ENCODE data around the gene COL27A1. TPM values are rescaled to one million over a fixed set of nuclear protein-coding genes. Genes with fewer than 3 reads are reported as not detected.

Gene COL27A1
- total and polyA plus RNA-seq, 2 donors, result 12.6 to 24.0 TPM

DNA sequence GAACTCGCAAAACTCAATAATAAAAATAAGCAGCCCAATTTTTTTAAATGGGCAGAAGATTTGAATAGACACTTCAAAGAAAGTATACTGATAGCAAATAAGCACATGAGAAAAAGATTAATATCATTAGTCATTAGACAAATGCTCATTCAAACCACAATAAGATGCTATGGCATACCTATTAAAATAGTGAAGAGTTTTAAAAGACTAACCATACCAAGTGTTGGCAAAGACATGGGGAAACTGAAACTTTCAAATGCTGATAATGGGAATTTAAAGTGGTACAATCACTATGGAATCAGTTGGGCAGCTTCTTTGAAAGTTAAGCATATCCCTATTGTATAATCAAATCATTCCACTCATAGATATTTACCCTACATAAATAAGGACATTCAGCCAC is 141.0 kb downstream of the COL27A1 start:
- Histone ChIP-seq H3K9me3 (ENCODE audit: control insufficient read depth in 2 of 2, insufficient read depth in 1 of 2, low read length in 1 of 2) (no peaks in the 10 kb centered on the region), H3K36me3 (ENCODE audit: control insufficient read depth in 2 of 2, insufficient read depth in 2 of 2, low read length in 1 of 2) (no peaks in the 10 kb centered on the region), H3K27ac (ENCODE audit: low read depth in 1 of 2, low read length in 1 of 2) (no peak overlapping the region), H3K4me3 (ENCODE audit: low read length in 2 of 2) (no peak overlapping the region), H3K4me1 (ENCODE audit: control insufficient read depth in 2 of 2, insufficient read depth in 2 of 2, low read length in 2 of 2) (no peaks in the 10 kb centered on the region), H3K27me3 (ENCODE audit: control insufficient read depth in 2 of 2, insufficient read depth in 1 of 2, low read length in 1 of 2) (peaks cover 0 to 2% of the 10 kb centered on the region in 2 donors)
- 99% methylated on average over 1 of the region's 1 CpG for WGBS
- no peak for DNase-seq (ENCODE audit: low read depth in 6 of 9, low spot score in 9 of 9)

- Histone ChIP-seq H3K4me3 (ENCODE audit: low read length in 2 of 2) (no peak overlapping the region), H3K27ac (ENCODE audit: low read depth in 1 of 2, low read length in 1 of 2) (no peak overlapping the region), H3K36me3 (ENCODE audit: control insufficient read depth in 2 of 2, insufficient read depth in 2 of 2, low read length in 1 of 2) (no peaks in the 10 kb centered on the region), H3K9me3 (ENCODE audit: control insufficient read depth in 2 of 2, insufficient read depth in 1 of 2, low read length in 1 of 2) (no peaks in the 10 kb centered on the region), H3K27me3 (ENCODE audit: control insufficient read depth in 2 of 2, insufficient read depth in 1 of 2, low read length in 1 of 2) (no peaks in the 10 kb centered on the region), H3K4me1 (ENCODE audit: control insufficient read depth in 2 of 2, insufficient read depth in 2 of 2, low read length in 2 of 2) (no peaks in the 10 kb centered on the region)
- no peak for DNase-seq (ENCODE audit: low read depth in 6 of 9, low spot score in 9 of 9)
- 96% methylated on average over 15 of the region's 15 CpGs for WGBS
Observed at GRCh38 chr9:114299286-114300152, 144.2 kb downstream of the COL27A1 start.

- Histone ChIP-seq H3K36me3 (ENCODE audit: control insufficient read depth in 2 of 2, insufficient read depth in 2 of 2, low read length in 1 of 2) (no peaks in the 10 kb centered on the region), H3K4me1 (ENCODE audit: control insufficient read depth in 2 of 2, insufficient read depth in 2 of 2, low read length in 2 of 2) (no peaks in the 10 kb centered on the region), H3K9me3 (ENCODE audit: control insufficient read depth in 2 of 2, insufficient read depth in 1 of 2, low read length in 1 of 2) (no peaks in the 10 kb centered on the region), H3K27ac (ENCODE audit: low read depth in 1 of 2, low read length in 1 of 2) (no peak overlapping the region), H3K4me3 (ENCODE audit: low read length in 2 of 2) (no peak overlapping the region), H3K27me3 (ENCODE audit: control insufficient read depth in 2 of 2, insufficient read depth in 1 of 2, low read length in 1 of 2) (no peaks in the 10 kb centered on the region)
- DNase-seq (ENCODE audit: low read depth in 6 of 9, low spot score in 9 of 9), result no peak
- WGBS, result 98% methylated on average over 4 of the region's 4 CpGs
Observed at GRCh38 chr9:114300153-114300845, 145.0 kb downstream of the COL27A1 start.

DNA sequence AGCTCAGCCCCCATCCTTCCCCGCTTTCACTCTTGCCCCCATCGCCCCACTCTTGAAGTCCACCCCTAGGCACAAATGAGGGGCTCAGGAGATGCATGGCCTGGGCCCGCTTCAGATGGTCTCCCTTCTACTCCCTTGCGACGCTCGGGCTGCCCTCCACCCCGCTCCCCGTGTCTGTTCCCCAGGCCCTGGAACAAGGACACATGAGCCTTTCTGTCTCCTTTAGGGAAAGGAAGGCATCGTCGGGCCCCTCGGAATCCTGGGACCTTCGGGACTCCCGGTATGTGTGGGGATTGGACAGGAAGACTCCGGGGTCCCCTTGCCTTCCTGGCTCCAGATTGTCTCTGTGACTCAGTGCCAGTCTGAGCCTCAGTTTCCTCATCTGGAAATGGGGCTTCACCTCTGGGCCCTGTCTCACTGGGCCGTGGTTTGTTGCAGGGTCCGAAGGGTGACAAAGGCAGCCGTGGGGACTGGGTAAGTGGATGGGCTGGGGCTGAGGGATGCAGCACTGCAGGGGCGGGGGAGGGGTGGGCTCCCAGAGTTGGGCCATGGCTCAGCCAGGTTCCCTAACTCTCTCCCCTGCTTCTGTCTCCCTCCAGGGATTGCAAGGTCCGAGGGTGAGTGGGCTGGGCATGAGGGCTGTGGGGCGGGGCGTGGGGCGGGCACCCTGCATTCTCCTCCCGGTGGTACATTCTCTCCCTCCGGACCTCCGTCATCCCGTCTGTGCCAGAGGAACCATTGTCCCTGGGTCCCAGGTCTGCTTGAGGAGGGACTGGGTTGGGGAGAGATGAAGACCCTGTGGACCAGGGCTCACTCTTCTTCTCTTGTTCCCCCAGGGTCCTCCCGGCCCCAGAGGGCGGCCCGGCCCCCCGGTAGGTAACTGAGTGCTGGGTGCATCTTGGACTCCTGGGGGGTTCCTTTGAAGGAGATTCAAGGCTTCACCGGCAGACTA is 145.8 kb downstream of the COL27A1 start:
- WGBS, result 97% methylated on average over 31 of the region's 31 CpGs
- no peaks in the 10 kb centered on the region for H3K36me3 ChIP-seq (ENCODE audit: control insufficient read depth in 2 of 2, insufficient read depth in 2 of 2, low read length in 1 of 2)
- DNase-seq (ENCODE audit: low read depth in 6 of 9, low spot score in 9 of 9), result no peak

GRCh38 chr9:114301798-114302565 is 146.6 kb downstream of the COL27A1 start:
- no peaks in the 10 kb centered on the region for H3K36me3 ChIP-seq (ENCODE audit: control insufficient read depth in 2 of 2, insufficient read depth in 2 of 2, low read length in 1 of 2)
- H3K4me3 ChIP-seq (ENCODE audit: low read length in 2 of 2), result no peak overlapping the region
- DNase-seq (ENCODE audit: low read depth in 6 of 9, low spot score in 9 of 9), result no peak
- no peaks in the 10 kb centered on the region for H3K9me3 ChIP-seq (ENCODE audit: control insufficient read depth in 2 of 2, insufficient read depth in 1 of 2, low read length in 1 of 2)
- no peaks in the 10 kb centered on the region for H3K27me3 ChIP-seq (ENCODE audit: control insufficient read depth in 2 of 2, insufficient read depth in 1 of 2, low read length in 1 of 2)
- H3K27ac ChIP-seq (ENCODE audit: low read depth in 1 of 2, low read length in 1 of 2), result no peak overlapping the region
- no peaks in the 10 kb centered on the region for H3K4me1 ChIP-seq (ENCODE audit: control insufficient read depth in 2 of 2, insufficient read depth in 2 of 2, low read length in 2 of 2)
- 88% methylated on average over 15 of the region's 15 CpGs for WGBS

More for the DNA sequence above, 145.8 kb downstream of the COL27A1 start:
- Histone ChIP-seq H3K4me3 (ENCODE audit: low read length in 2 of 2) (no peak overlapping the region), H3K27me3 (ENCODE audit: control insufficient read depth in 2 of 2, insufficient read depth in 1 of 2, low read length in 1 of 2) (no peaks in the 10 kb centered on the region), H3K27ac (ENCODE audit: low read depth in 1 of 2, low read length in 1 of 2) (no peak overlapping the region), H3K4me1 (ENCODE audit: control insufficient read depth in 2 of 2, insufficient read depth in 2 of 2, low read length in 2 of 2) (no peaks in the 10 kb centered on the region), H3K9me3 (ENCODE audit: control insufficient read depth in 2 of 2, insufficient read depth in 1 of 2, low read length in 1 of 2) (no peaks in the 10 kb centered on the region)

GRCh38 chr9:114302727-114303126 is 147.4 kb downstream of the COL27A1 start:
- Histone ChIP-seq H3K4me1 (ENCODE audit: control insufficient read depth in 2 of 2, insufficient read depth in 2 of 2, low read length in 2 of 2) (no peaks in the 10 kb centered on the region), H3K27me3 (ENCODE audit: control insufficient read depth in 2 of 2, insufficient read depth in 1 of 2, low read length in 1 of 2) (no peaks in the 10 kb centered on the region), H3K36me3 (ENCODE audit: control insufficient read depth in 2 of 2, insufficient read depth in 2 of 2, low read length in 1 of 2) (no peaks in the 10 kb centered on the region), H3K27ac (ENCODE audit: low read depth in 1 of 2, low read length in 1 of 2) (no peak overlapping the region), H3K9me3 (ENCODE audit: control insufficient read depth in 2 of 2, insufficient read depth in 1 of 2, low read length in 1 of 2) (no peaks in the 10 kb centered on the region), H3K4me3 (ENCODE audit: low read length in 2 of 2) (no peak overlapping the region)
- WGBS, result 94% methylated on average over 6 of the region's 6 CpGs
- no peak for DNase-seq (ENCODE audit: low read depth in 6 of 9, low spot score in 9 of 9)

DNA sequence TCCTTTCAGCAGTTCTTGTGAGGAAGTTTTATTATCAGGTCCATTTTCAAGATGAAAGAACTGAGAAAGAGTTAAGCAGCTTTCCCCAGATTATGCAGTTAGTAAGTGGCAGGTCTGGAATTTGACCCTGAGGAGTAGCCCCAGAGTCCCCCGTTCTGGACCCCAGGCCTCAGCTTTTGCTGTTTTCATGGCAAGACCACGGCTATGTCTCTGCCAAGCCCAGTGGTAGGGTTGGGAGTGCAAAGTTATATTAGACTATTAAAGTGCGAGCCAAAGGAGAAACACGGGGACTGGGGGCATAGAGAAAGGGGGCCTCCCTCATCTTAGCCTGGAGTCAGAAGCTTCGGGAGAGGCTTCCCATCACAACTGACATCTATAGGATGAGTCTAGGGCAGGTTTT is 148.2 kb downstream of the COL27A1 start:
- 87% methylated on average over 5 of the region's 5 CpGs for WGBS
- Histone ChIP-seq H3K4me1 (ENCODE audit: control insufficient read depth in 2 of 2, insufficient read depth in 2 of 2, low read length in 2 of 2) (no peaks in the 10 kb centered on the region), H3K9me3 (ENCODE audit: control insufficient read depth in 2 of 2, insufficient read depth in 1 of 2, low read length in 1 of 2) (no peaks in the 10 kb centered on the region), H3K27ac (ENCODE audit: low read depth in 1 of 2, low read length in 1 of 2) (no peak overlapping the region), H3K36me3 (ENCODE audit: control insufficient read depth in 2 of 2, insufficient read depth in 2 of 2, low read length in 1 of 2) (no peaks in the 10 kb centered on the region), H3K27me3 (ENCODE audit: control insufficient read depth in 2 of 2, insufficient read depth in 1 of 2, low read length in 1 of 2) (no peaks in the 10 kb centered on the region), H3K4me3 (ENCODE audit: low read length in 2 of 2) (no peak overlapping the region)
- no peak for DNase-seq (ENCODE audit: low read depth in 6 of 9, low spot score in 9 of 9)

DNA sequence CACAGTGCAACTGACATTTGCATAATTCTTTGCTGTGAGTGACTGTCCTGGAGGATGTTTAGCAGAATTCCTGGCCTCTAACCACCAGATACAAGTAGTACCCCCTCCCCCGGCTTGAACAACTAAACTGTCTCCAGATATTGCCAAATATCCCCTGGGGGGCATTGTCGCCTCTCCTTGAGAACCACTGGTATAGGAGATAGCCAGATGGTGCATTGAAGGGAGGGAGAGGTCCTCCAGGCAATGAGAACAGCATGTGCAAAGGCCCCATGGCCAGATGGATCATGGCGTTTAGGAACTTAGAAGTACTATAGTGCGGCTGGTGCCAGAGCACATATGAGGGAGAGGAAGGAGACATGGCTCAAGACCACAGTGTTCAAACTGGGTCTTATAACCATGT is 148.6 kb downstream of the COL27A1 start:
- 96% methylated on average over 4 of the region's 4 CpGs for WGBS
- DNase-seq (ENCODE audit: low read depth in 6 of 9, low spot score in 9 of 9), result no peak

More for the DNA sequence above, 148.6 kb downstream of the COL27A1 start:
- Histone ChIP-seq H3K27ac (ENCODE audit: low read depth in 1 of 2, low read length in 1 of 2) (no peak overlapping the region), H3K9me3 (ENCODE audit: control insufficient read depth in 2 of 2, insufficient read depth in 1 of 2, low read length in 1 of 2) (no peaks in the 10 kb centered on the region), H3K4me1 (ENCODE audit: control insufficient read depth in 2 of 2, insufficient read depth in 2 of 2, low read length in 2 of 2) (no peaks in the 10 kb centered on the region), H3K27me3 (ENCODE audit: control insufficient read depth in 2 of 2, insufficient read depth in 1 of 2, low read length in 1 of 2) (no peaks in the 10 kb centered on the region), H3K36me3 (ENCODE audit: control insufficient read depth in 2 of 2, insufficient read depth in 2 of 2, low read length in 1 of 2) (no peaks in the 10 kb centered on the region), H3K4me3 (ENCODE audit: low read length in 2 of 2) (no peak overlapping the region)
